ENCODE measurements around the gene SELE.

DNA sequence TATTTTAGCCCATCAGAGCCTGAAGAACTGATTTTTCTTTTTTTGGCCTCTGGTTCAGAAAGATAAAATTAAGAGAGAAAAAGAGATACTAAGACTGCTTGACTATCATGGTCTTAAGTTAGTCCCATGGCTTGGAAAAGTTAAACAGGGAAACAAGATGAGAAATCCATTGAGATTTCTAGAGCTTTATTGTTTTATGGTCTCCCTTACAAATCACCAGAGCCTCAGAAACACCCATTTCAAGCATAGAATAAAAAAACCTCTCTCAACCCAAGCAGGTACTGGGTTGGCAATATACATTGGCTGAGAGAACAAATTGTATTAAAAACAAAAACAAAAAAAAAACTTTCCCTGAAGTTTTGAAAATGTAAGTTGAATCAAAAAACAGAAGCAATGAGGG, 3.9 kb downstream of the SELE start:
- no peak for TF ChIP-seq CTCF (IDR thresholded peaks at IDR 0.05)
- no peak for TF ChIP-seq POLR2A (IDR thresholded peaks at IDR 0.05)

All from ovary (tissue), 3 donors.